ENCODE results near the gene ABHD17C. TPM values are rescaled to one million over a fixed set of nuclear protein-coding genes. Genes with fewer than 3 reads are reported as not detected.

Gene ABHD17C
- total RNA-seq, 1 experiment from 2014 or later = 16.3 TPM

DNA sequence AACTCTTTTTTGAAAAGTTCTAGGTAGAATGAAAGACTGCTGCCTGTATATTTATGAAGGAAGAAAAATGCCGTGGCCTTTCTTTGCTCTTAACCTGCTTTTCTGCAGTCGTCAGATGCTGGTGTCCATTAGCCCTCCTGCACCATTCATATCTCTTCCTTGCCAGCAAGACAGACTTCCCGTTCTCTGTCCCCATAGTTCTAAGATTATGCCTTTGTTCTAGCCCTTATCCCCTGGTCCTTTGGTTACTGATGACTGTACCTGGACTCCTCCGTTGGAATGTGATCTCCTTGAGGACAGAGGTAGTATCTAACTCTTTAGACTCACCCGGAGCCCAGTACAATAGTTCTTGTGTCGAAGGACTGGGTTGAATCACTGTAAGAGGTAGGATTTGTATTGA is 16.8 kb downstream of the ABHD17C start:
- no peaks in the 10 kb centered on the region for H3K36me3 ChIP-seq (ENCODE audit: control insufficient read depth, insufficient read depth, low read length)
- no TSS peak for BruUV-seq (replicated peaks)
- H3K27ac ChIP-seq (ENCODE audit: low read length) = no peak overlapping the region
- ChIA-PET POLR2A (no interaction called here), CTCF (no interaction called here)
- intact Hi-C loops (cut with micrococcal nuclease; ENCODE audit: unreplicated experiment) = no loop called here
- DNase-seq (ENCODE audit: low read depth, low spot score) (no peak), ATAC-seq (no peak)
- in situ Hi-C loops (cut with HindIII; ENCODE audit: low pct_unique_long_range_greater_than_20kb, low sequenced_read_pairs) = no loop called here
- no peaks in the 10 kb centered on the region for H3K4me1 ChIP-seq (ENCODE audit: control insufficient read depth, insufficient read depth, low read length)
- TF ChIP-seq, protein P1, sequence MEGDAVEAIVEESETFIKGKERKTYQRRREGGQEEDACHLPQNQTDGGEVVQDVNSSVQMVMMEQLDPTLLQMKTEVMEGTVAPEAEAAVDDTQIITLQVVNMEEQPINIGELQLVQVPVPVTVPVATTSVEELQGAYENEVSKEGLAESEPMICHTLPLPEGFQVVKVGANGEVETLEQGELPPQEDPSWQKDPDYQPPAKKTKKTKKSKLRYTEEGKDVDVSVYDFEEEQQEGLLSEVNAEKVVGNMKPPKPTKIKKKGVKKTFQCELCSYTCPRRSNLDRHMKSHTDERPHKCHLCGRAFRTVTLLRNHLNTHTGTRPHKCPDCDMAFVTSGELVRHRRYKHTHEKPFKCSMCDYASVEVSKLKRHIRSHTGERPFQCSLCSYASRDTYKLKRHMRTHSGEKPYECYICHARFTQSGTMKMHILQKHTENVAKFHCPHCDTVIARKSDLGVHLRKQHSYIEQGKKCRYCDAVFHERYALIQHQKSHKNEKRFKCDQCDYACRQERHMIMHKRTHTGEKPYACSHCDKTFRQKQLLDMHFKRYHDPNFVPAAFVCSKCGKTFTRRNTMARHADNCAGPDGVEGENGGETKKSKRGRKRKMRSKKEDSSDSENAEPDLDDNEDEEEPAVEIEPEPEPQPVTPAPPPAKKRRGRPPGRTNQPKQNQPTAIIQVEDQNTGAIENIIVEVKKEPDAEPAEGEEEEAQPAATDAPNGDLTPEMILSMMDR (IDR thresholded peaks at IDR 0.05) = no peak
- TF ChIP-seq TCF7L2 (IDR thresholded peaks at IDR 0.05; ENCODE audit: low read depth, low read length) = no peak
- TF ChIP-seq, protein P2, sequence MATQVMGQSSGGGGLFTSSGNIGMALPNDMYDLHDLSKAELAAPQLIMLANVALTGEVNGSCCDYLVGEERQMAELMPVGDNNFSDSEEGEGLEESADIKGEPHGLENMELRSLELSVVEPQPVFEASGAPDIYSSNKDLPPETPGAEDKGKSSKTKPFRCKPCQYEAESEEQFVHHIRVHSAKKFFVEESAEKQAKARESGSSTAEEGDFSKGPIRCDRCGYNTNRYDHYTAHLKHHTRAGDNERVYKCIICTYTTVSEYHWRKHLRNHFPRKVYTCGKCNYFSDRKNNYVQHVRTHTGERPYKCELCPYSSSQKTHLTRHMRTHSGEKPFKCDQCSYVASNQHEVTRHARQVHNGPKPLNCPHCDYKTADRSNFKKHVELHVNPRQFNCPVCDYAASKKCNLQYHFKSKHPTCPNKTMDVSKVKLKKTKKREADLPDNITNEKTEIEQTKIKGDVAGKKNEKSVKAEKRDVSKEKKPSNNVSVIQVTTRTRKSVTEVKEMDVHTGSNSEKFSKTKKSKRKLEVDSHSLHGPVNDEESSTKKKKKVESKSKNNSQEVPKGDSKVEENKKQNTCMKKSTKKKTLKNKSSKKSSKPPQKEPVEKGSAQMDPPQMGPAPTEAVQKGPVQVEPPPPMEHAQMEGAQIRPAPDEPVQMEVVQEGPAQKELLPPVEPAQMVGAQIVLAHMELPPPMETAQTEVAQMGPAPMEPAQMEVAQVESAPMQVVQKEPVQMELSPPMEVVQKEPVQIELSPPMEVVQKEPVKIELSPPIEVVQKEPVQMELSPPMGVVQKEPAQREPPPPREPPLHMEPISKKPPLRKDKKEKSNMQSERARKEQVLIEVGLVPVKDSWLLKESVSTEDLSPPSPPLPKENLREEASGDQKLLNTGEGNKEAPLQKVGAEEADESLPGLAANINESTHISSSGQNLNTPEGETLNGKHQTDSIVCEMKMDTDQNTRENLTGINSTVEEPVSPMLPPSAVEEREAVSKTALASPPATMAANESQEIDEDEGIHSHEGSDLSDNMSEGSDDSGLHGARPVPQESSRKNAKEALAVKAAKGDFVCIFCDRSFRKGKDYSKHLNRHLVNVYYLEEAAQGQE (IDR thresholded peaks at IDR 0.05; ENCODE audit: insufficient read depth in 1 of 2, low read depth in 2 of 2, low read length in 1 of 2) = no peak
- TF ChIP-seq POLR2AphosphoS5 (IDR thresholded peaks at IDR 0.05; ENCODE audit: low read depth, low read length) = no peak
- no peak for TF ChIP-seq SIN3A (IDR thresholded peaks at IDR 0.05; ENCODE audit: borderline replicate concordance, insufficient read depth, low read depth, low read length)
- H3K27me3 ChIP-seq (ENCODE audit: control insufficient read depth, insufficient read depth, low read length) = no peaks in the 10 kb centered on the region
- no peak overlapping the region for H3K4me3 ChIP-seq (ENCODE audit: low read depth in 2 of 2, low read length in 2 of 2)
- no peaks in the 10 kb centered on the region for H3K9me3 ChIP-seq (ENCODE audit: control insufficient read depth, insufficient read depth, low read depth, low read length)

DNA sequence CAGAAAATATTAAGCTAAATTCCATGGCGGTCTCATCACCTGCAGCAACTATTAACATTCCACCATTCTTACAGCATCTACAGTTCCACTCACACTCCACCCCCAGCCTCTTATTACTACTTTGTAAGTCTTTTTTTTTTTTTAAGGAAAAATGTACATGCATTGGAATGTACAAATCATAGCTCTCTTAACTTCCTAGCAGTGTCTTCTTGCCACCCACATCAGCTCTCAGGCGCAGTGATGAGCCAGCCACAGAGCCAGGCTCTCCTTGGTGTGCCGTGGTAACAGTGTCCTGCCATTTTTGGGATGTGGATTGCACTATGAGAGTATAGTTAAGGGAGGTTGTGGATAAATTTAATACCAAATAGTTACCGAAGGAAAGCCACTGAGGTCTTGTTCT is 17.8 kb downstream of the ABHD17C start:
- Histone ChIP-seq H3K9me3 (ENCODE audit: control insufficient read depth, insufficient read depth, low read depth, low read length) (no peaks in the 10 kb centered on the region), H3K27ac (ENCODE audit: low read length) (no peak overlapping the region), H3K4me3 (ENCODE audit: low read depth in 2 of 2, low read length in 2 of 2) (no peak overlapping the region), H3K36me3 (ENCODE audit: control insufficient read depth, insufficient read depth, low read length) (no peaks in the 10 kb centered on the region), H3K4me1 (ENCODE audit: control insufficient read depth, insufficient read depth, low read length) (no peaks in the 10 kb centered on the region), H3K27me3 (ENCODE audit: control insufficient read depth, insufficient read depth, low read length) (no peaks in the 10 kb centered on the region)
- intact Hi-C loops (cut with micrococcal nuclease; ENCODE audit: unreplicated experiment) = no loop called here
- ChIA-PET POLR2A (interaction anchor here (0.5 kb wide), 1 partner anchor 55 kb away, joined by 4 read pairs; no protein-coding TSS in a partner anchor), CTCF (no interaction called here)
- in situ Hi-C loops (cut with HindIII; ENCODE audit: low pct_unique_long_range_greater_than_20kb, low sequenced_read_pairs) = no loop called here
- no peak for DNase-seq (ENCODE audit: low read depth, low spot score)
- TF ChIP-seq POLR2AphosphoS5 (IDR thresholded peaks at IDR 0.05; ENCODE audit: low read depth, low read length) (no peak), SIN3A (IDR thresholded peaks at IDR 0.05; ENCODE audit: borderline replicate concordance, insufficient read depth, low read depth, low read length) (no peak), TCF7L2 (IDR thresholded peaks at IDR 0.05; ENCODE audit: low read depth, low read length) (no peak)
- TF ChIP-seq, protein P1 (IDR thresholded peaks at IDR 0.05) = no peak
- TF ChIP-seq, protein P2 (IDR thresholded peaks at IDR 0.05; ENCODE audit: insufficient read depth in 1 of 2, low read depth in 2 of 2, low read length in 1 of 2) = no peak
- ATAC-seq = no peak
- BruUV-seq (replicated peaks) = no TSS peak
